ENCODE measurements around the gene PRR30.
"Not testable (repeated sequence)": the region's sequence is repeated elsewhere in the genome, so short reads cannot be mapped to it uniquely, and the experiment has no call there.

The PRR30 gene

DNA sequence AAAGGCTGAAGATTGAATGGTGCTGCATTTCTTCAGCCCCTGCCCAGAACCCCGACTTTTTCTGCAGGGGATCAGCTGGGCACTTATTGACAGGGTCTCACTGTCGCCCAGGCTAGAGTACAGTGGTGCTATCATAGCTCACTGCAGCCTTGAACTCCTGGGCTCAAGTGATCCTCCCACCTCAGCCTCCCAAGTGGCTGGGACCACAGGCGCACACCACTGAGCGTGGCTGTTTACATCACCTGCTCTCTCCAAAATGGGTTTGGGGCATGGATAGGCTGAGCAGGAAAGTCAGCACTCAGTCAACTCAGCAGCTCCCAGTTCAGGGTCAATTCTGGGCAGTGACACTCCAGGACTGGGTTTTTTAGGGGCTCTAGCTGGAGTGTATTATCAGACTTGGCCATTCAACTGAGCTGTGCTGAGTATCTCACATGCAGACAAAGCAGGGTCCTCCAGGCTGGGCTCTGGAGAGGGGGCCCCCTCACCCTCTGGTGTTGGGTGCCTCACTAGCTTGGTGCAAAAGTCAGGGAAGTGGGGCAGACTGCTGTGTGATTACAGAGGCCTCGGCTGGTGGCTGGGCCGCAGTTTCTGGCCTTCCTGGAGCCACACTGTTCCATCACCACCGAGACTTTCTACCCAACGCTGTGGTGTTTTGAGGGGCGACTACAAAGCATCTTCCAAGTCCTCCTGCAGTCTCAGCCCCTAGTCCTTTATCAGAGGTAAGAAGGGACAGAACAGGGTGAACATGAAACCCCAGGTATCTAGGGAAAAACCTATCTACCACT lies 11.1 kb downstream of the PRR30 start:
- no peak for DNase-seq

DNA sequence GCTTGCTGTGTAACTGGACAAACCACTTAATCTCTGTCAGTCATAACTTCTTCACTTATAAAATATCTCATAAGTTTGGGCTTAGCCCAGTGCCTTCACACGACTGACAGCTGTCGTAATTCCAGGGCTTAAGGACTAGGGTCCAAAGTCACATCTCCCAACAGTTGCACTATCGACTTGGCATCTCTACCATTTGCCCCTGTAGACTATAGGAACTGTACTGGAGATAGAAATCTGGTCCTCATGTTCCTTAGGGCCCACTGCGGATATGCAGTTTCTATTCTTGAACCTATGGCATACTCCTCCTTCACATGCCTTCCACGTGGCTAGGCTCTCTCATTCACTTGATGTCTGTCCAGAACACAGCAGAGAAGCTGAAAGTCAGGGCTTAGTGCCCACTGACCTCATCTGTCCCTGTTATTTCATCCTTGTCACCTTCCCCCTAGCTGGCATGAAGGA lies 12.9 kb downstream of the PRR30 start:
- no peak for DNase-seq

DNA sequence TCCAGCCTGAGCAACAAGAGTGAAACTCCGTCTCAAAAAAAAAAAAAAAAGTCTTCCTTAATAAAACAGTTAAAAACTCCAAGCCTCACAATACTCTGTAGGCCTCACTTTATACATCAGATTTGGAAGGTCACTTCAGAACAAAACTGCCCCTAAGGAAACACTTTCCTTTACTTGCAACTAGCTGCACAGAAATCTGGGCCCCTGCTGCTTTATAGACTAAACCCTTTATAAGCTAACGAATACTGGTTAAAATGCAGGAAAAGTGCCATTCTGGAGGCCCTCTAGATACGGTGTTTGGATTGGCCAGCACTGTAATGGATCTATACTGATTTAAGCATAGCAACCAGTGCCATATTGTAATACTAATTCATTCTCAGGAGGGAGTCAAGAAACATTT lies 14.1 kb downstream of the PRR30 start:
- DNase-seq, result no peak

DNA sequence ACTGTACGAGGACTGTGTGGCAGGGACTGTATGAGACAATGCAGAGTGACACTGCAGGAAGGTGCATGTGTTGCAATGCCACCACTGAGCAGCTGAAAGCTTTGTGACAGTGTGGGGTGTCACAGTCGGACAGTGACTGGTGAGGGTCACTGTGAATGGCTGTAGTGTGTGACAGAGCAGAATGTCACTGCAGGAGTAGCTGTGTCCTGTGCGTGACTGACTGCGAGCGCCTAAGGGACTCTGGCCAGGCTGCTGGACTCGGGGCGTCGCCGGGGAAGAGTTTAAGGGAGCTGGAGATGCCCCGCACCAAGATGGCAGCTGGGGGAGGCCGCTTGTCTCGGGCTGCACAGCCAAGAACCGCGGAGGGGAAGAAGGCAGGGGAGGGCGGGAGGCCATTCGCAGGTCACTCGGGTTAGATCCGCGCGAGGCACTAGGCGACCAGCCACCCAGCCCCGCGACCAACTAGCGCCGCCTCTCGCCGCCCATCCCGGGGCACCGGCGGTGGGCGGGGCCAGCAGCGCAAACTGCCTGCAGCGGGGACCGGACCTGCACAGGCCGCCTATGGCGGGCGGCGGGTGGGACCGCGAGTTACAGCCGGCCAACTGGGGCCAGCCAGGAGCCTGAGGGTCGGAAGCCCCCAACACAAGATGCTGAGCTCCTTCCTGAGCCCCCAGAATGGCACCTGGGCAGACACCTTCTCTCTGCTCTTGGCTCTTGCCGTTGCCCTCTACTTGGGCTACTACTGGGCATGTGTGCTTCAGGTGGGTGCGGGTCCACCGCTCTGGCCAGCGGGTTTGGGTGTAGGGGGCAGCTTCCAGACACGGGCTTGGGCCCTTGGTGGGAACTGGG lies 15.7 kb downstream of the PRR30 start, which contains the start of gene ABHD1:
ABHD1 (plus strand) TSS at position 514 of the 849 bp plus-strand sequence; CDS start at position 648, 134 bp downstream.
- DNase-seq, result peak; percentile 56 to 59

DNA sequence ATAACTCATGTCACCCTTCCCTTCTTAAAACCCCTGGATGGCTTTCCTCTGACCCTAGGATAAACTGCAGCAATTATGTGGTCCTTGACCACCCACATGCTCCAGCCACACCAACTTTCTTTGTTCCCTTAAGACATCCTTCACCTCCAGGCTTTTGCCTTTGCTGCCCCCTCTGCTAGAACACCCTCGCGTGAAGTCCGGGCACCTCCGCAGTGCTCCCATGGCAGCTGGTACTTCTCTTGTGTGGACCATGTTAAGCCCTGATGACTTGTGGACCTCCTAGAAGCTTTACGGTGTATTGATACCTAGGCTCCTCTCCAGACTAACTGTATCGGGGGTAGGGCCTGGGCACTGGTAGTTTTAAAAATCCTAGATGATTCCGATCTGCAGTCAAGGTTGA lies 16.4 kb downstream of the PRR30 start:
- DNase-seq, result no peak

DNA sequence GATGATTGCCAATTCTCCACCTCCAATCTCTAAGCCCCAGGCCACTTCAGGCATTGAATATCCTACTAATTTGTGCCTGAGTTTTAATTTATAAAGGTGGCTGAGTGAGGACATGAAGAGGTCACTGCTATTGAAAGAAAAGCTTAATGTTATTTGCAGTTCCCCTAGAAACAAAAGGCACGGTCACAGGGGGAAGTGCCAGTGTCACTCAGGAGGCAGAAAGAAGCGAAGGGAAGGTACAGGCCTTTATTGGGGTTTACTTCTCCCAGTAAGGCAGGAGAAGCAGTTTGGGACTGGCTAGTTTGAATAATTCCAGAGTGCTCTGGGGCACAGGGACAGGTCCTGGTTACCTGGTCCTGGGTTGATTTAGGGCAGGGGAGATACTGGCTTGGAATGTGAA lies 17.3 kb downstream of the PRR30 start:
- DNase-seq, result no peak

DNA sequence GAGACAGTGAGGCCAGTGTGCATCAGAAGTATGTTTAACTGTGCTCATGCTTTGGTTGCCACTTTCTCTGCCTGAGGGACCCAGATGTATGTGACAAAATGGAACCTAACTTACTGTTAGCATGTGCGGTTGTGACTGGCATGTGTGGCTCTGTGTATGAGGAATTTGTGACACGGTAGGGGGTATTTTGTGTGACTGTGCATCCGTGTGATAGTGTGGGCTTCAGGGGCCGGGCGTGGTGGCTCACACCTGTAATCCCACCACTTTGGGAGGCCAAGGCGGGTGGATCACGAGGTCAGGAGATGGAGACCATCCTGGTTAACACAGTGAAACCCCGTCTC lies 19.9 kb downstream of the PRR30 start:
- DNase-seq, result not testable (repeated sequence)

GRCh38 chr2:27118525-27119329 lies 20.5 kb downstream of the PRR30 start, which contains the start of gene CGREF1:
Gene CGREF1 (minus strand): TSS chr2:27119128. CDS start chr2:27104366, 14,762 bp downstream.
- no peak for DNase-seq

GRCh38 chr2:27117995-27118524 lies 21.1 kb downstream of the PRR30 start:
- DNase-seq, result no peak

GRCh38 chr2:27115519-27115918 lies 23.7 kb downstream of the PRR30 start:
- no peak for DNase-seq

DNA sequence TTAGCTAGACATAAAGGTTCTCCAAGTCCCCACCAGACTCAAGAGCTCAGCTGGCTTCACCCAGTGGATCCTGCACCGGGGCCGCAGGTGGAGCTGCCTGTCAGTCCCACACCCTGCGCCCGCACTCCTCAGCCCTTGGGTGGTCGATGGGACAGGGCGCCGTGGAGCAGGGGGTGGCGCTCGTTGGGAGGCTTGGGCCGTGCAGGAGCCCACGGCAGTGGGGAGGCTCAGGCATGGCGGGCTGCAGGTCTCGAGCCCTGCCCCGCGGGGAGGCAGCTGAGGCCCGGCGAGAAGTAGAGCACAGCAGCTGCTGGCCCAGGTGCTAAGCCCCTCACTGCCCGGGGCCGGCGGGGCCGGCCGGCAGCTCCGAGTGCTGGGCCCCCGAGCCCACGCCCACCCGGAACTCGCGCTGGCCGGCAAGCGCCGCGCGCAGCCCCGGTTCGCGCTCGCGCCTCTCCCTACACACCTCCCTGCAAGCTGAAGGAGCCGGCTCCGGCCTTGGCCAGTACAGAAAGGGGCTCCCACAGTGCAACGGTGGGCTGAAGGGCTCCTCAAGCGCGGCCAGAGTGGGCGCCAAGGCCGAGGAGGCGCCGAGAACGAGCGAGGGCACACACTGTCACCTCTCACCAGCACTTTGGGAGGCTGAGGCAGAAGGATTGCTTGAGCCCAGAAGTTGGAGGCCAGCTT lies 27.7 kb downstream of the PRR30 start:
- DNase-seq, result not testable (repeated sequence)

DNA sequence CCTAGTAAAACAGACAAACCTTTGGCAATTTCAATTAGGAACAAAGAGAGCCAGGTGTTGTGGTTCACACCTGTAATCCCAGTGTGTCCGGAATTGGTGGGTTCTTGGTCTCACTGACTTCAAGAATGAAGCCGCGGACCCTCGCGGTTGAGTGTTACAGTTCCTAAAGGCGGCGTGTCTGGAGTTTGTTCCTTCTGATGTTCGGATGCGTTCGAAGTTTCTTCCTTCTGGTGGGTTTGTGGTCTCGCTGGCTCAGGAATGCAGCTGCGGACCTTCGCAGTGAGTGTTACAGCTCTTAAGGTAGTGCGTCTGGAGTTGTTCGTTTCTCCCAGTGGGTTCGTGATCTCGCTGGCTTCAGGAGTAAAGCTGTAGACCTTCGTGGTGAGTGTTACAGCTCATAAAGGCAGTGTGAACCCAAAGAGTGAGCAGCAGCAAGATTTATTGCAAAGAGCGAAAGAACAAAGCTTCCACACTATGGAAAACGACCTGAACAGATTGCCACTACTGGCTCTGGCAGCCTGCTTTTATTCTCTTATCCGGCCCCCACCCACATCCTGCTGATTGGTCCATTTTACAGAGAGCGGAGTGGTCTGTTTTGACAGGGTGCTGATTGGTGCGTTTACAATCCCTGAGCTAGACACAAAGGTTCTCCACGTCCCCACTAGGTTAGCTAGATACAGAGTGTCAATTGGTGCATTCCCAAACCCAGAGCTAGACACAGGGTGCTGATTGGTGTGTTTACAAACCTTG lies 28.4 kb downstream of the PRR30 start:
- not testable (repeated sequence) for DNase-seq

DNA sequence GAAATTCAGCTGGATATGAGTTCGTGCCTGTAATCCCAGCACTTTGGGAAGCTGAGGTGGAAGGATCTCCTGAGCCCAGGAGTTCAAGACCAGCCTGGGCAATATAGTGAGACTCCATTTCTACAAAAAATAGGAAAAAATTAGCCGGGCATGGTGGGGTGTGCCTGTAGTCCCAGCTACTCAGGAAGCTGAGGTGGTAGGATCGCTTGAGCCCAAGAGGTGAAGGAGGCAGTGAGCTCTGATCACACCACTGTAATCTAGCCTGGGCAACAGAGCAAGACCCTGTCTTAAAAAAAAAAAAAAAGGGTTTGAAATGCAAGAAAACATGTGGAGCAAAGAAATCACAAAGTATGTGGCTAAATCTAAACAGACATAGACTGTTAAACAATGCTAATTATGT lies 30.1 kb downstream of the PRR30 start:
- no peak for DNase-seq

GRCh38 chr2:27108221-27108620 lies 31.0 kb downstream of the PRR30 start:
- DNase-seq, result no peak

DNA sequence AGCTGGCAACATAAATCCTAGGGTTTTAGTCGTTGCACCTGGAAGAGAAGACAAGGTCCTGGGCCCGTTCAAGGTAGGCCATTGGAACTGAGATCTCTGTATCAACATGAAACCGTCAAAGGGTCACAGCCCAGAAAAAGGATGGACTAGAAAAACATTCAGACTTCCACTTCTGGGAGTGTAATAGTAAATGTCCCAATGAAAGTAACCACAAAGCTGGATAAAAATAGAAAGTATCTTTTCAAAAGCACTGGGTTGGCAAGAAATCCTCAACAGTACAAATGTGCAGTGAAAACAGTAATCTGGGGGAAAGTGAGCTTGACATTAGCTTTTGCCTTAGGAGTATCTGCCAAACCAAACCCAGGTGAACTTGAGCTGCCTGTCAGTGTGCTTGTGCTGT lies 33.2 kb downstream of the PRR30 start:
- no peak for DNase-seq

GRCh38 chr2:27102329-27102728 lies 36.9 kb downstream of the PRR30 start:
- no peak for DNase-seq

DNA sequence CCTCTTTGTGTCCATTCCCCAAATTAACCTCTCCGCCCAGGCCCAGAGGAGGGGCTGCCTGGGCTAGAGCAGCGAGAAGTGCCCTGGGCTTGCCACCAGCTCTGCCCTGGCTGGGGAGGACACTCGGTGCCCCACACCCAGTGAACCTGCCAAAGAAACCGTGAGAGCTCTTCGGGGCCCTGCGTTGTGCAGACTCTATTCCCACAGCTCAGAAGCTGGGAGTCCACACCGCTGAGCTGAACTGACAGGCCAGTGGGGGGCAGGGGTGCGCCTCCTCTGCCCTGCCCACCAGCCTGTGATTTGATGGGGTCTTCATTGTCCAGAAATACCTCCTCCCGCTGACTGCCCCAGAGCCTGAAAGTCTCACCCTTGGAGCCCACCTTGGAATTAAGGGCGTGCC lies 39.2 kb downstream of the PRR30 start:
- no peak for DNase-seq

GRCh38 chr2:27099334-27099955 lies 39.8 kb downstream of the PRR30 start:
- DNase-seq, result no peak

DNA sequence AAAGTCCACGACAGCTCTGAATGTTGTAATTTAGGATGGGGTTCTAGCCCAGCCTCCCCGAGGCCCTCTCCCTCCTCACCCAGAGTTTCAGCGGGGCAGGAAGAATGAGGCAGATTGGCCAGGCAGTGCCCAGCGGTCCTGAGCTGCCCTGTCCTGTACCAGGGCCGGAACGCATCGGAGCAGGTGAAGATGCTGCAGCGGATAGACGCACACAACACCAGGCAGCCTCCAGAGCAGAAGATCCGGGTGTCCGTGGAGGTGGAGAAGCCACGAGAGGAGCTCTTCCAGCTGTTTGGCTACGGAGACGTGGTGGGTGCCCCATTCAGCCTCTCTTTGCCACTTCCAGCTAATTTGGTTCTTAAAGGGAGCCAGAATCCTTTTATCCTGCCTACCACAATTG lies 41.9 kb downstream of the PRR30 start:
- no peak for DNase-seq

GRCh38 chr2:27096748-27097297 lies 42.4 kb downstream of the PRR30 start:
- no peak for DNase-seq
